Caco-2 (cell line): ENCODE measurements around the gene LMF1. TPM values are rescaled to one million over a fixed set of nuclear protein-coding genes. Genes with fewer than 3 reads are reported as not detected.

Experiments
- BruUV-seq: library from RNA; stranded (reverse); fragments of 400-500 nt; replicated peaks from 2 replicates; lab custom pipeline; 2021; lab: Mats Ljungman, UMichigan
- CTCF ChIA-PET: fragments of 300-600 bp; sonication (Branson Sonifier 250); formaldehyde crosslinking; loops from one replicate; lab custom pipeline; 2022; ENCODE audit warnings: antibody characterized with exemption; lab: Charles Lee
- POLR2A ChIA-PET: fragments of 300-600 bp; sonication (Branson Sonifier 250); formaldehyde crosslinking; loops from one replicate; lab custom pipeline; 2022; ENCODE audit warnings: antibody characterized with exemption; lab: Charles Lee
- DNase-seq, 2 experiments: peaks; one replicate each; pipeline versions ENCODE4 v3.0.0 to v3.0.0-alpha.2; 2020 to 2022
- H3K27me3 ChIP-seq: replicated peaks from 2 replicates; pipeline ENCODE4 v1.6.0; 2011; ENCODE audit warnings: low read length; ENCODE audit not compliant: control insufficient read depth, insufficient read depth
- H3K36me3 ChIP-seq: 2 replicates; pipeline ENCODE4 v1.5.1; 2011; ENCODE audit warnings: low read length; ENCODE audit not compliant: control insufficient read depth, insufficient read depth
- H3K4me1 ChIP-seq: fragments of 250-450 bp; sonication (Bioruptor Pico); 2 replicates; pipeline ENCODE4 v1.5.1; 2020; ENCODE audit warnings: mild to moderate bottlenecking
- H3K4me3 ChIP-seq: 2 replicates; pipeline ENCODE4 v1.5.1; 2011; ENCODE audit warnings: low read depth, mild to moderate bottlenecking, control low read depth, low read length
- H3K9me3 ChIP-seq: fragments of 250-450 bp; sonication (Bioruptor Pico); 2 replicates; pipeline ENCODE4 v1.5.1; 2020; ENCODE audit warnings: mild to moderate bottlenecking, moderate library complexity
- H3K27ac Mint-ChIP-seq: one replicate; pipeline ENCODE4 v1.8.0; 2022; ENCODE audit warnings: mixed read lengths; ENCODE audit not compliant: unreplicated experiment
- H3K27me3 Mint-ChIP-seq: one replicate; pipeline ENCODE4 v1.8.0; 2022; ENCODE audit warnings: mixed read lengths; ENCODE audit not compliant: insufficient read depth, unreplicated experiment
- H3K36me3 Mint-ChIP-seq: one replicate; pipeline ENCODE4 v1.8.0; 2022; ENCODE audit warnings: mild to moderate bottlenecking, mixed read lengths; ENCODE audit not compliant: insufficient read depth, unreplicated experiment
- H3K4me1 Mint-ChIP-seq: one replicate; pipeline ENCODE4 v1.8.0; 2022; ENCODE audit warnings: low read depth, mixed read lengths; ENCODE audit not compliant: unreplicated experiment
- H3K4me3 Mint-ChIP-seq: one replicate; pipeline ENCODE4 v1.8.0; 2022; ENCODE audit warnings: mild to moderate bottlenecking, moderate library complexity, mixed read lengths; ENCODE audit not compliant: unreplicated experiment
- H3K9me3 Mint-ChIP-seq: one replicate; pipeline ENCODE4 v1.8.0; 2022; ENCODE audit warnings: mixed read lengths; ENCODE audit not compliant: unreplicated experiment
- intact Hi-C: fragments of 100-400 bp; cut with micrococcal nuclease; formaldehyde crosslinking; loops from one replicate; pipeline ENCODE4 v1.10.0; 2022; ENCODE audit not compliant: unreplicated experiment
- total RNA-seq: library from RNA; stranded (reverse); gene quantifications from 2 replicates; pipeline ENCODE4 v1.2.3, GENCODE V29; 2022
- TF ChIP-seq, protein P1 (sequence below), 2 experiments: fragments of 200-600 bp in 1 of 2; IDR thresholded peaks; 1 replicate in 1 of 2; 2 replicates in 1 of 2; pipeline versions ENCODE4 v1.5.1 to v1.8.0; 2011 to 2022; ENCODE audit warnings: antibody characterized with exemption in 1 of 2, control low read depth in 1 of 2, inconsistent platforms in 1 of 2, low read depth in 1 of 2, low read length in 1 of 2, mild to moderate bottlenecking in 1 of 2, moderate library complexity in 1 of 2; ENCODE audit not compliant: insufficient read depth in 1 of 2, severe bottlenecking in 1 of 2, unreplicated experiment in 1 of 2

LMF1 gene
- total RNA-seq, 1 experiment from 2014 or later: 12.3 TPM

GRCh38 chr16:833411-833810, 137.4 kb downstream of the LMF1 start:
- ChIA-PET CTCF (no interaction called here), POLR2A (no interaction called here)
- BruUV-seq: no TSS peak

GRCh38 chr16:832652-833336, 138.0 kb downstream of the LMF1 start:
- Mint-ChIP-seq H3K27ac (no peak overlapping the region), H3K27me3 (no peaks in the 10 kb centered on the region), H3K4me3 (no peak overlapping the region), H3K36me3 (no peaks in the 10 kb centered on the region), H3K9me3 (no peaks in the 10 kb centered on the region), H3K4me1 (no peaks in the 10 kb centered on the region)
- DNase-seq: peak in 1 of 2 experiments; percentile 21
- H3K4me3 ChIP-seq: no peak overlapping the region
- TF ChIP-seq, protein P1, sequence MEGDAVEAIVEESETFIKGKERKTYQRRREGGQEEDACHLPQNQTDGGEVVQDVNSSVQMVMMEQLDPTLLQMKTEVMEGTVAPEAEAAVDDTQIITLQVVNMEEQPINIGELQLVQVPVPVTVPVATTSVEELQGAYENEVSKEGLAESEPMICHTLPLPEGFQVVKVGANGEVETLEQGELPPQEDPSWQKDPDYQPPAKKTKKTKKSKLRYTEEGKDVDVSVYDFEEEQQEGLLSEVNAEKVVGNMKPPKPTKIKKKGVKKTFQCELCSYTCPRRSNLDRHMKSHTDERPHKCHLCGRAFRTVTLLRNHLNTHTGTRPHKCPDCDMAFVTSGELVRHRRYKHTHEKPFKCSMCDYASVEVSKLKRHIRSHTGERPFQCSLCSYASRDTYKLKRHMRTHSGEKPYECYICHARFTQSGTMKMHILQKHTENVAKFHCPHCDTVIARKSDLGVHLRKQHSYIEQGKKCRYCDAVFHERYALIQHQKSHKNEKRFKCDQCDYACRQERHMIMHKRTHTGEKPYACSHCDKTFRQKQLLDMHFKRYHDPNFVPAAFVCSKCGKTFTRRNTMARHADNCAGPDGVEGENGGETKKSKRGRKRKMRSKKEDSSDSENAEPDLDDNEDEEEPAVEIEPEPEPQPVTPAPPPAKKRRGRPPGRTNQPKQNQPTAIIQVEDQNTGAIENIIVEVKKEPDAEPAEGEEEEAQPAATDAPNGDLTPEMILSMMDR (IDR thresholded peaks at IDR 0.05; ENCODE audit: insufficient read depth in 1 of 2, low read depth in 1 of 2, low read length in 1 of 2, severe bottlenecking in 1 of 2, unreplicated experiment in 1 of 2): no peak
- no peaks in the 10 kb centered on the region for H3K4me1 ChIP-seq
- no peaks in the 10 kb centered on the region for H3K36me3 ChIP-seq
- no peaks in the 10 kb centered on the region for H3K9me3 ChIP-seq
- no peaks in the 10 kb centered on the region for H3K27me3 ChIP-seq
- ChIA-PET POLR2A (no interaction called here), CTCF (interaction anchor here (0.7 kb wide), 1 partner anchor 32 kb away, joined by 6 read pairs; the partner anchor contains the start of gene GNG13)
- no TSS peak for BruUV-seq
- intact Hi-C loops: no loop called here

More at GRCh38 chr16:833411-833810, 137.4 kb downstream of the LMF1 start:
- H3K36me3 Mint-ChIP-seq: no peaks in the 10 kb centered on the region
- H3K9me3 Mint-ChIP-seq: no peaks in the 10 kb centered on the region
- Histone ChIP-seq H3K27me3 (no peaks in the 10 kb centered on the region), H3K4me3 (no peak overlapping the region), H3K4me1 (no peaks in the 10 kb centered on the region), H3K9me3 (no peaks in the 10 kb centered on the region), H3K36me3 (no peaks in the 10 kb centered on the region)
- H3K4me1 Mint-ChIP-seq: no peaks in the 10 kb centered on the region
- no peak overlapping the region for H3K4me3 Mint-ChIP-seq
- H3K27me3 Mint-ChIP-seq: no peaks in the 10 kb centered on the region
- TF ChIP-seq, protein P1 (IDR thresholded peaks at IDR 0.05; ENCODE audit: insufficient read depth in 1 of 2, low read depth in 1 of 2, low read length in 1 of 2, severe bottlenecking in 1 of 2, unreplicated experiment in 1 of 2): no peak
- no peak for DNase-seq
- intact Hi-C loops: no loop called here
- H3K27ac Mint-ChIP-seq: no peak overlapping the region

DNA sequence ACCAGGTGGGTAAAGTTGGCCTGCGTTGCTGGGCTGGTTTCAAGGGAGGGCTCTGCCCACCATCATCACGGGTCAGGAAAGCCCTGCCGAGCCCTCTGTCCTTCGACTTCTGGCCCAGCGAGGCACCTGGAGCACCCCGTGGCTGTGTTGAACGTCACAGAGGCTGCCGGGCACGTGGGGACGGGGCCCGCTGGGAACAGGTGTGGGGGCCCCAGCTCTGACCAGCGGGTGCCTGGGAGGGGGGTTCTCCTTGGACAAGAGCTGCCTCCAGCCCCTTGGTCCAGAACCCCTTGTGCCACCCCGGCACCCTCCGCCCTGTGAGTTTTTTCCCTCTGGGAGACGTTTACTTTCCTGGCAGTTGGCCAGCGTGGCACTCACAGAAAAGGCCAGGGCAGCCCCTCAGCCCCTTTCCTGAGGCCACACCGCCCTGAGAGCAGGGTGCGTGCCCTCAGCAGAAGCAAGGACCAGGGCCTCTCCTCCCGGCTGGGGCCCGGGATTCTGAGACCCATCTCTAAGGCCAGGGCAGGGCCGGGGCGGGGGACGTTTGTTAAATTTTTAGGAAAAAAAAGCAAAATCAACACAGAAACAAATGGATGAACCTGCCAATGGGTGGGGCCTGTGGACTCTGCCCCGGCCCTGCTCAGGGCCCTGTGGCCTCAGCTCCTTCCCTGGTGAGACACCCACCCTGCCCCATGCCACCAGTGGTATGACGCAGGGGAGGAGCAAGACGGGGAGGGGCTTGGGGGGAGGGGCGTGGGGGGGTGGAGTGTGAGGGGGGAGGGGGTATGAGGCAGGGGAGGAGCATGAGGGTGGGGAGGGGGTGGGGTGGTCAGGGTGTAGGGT, 139.0 kb downstream of the LMF1 start:
- no peaks in the 10 kb centered on the region for H3K36me3 ChIP-seq
- H3K9me3 Mint-ChIP-seq: no peaks in the 10 kb centered on the region
- no TSS peak for BruUV-seq
- no peaks in the 10 kb centered on the region for H3K27me3 Mint-ChIP-seq
- no peaks in the 10 kb centered on the region for H3K4me1 ChIP-seq
- no peak overlapping the region for H3K27ac Mint-ChIP-seq
- DNase-seq: no peak
- intact Hi-C loops: no loop called here
- H3K4me3 Mint-ChIP-seq: no peak overlapping the region
- TF ChIP-seq, protein P1 (IDR thresholded peaks at IDR 0.05; ENCODE audit: insufficient read depth in 1 of 2, low read depth in 1 of 2, low read length in 1 of 2, severe bottlenecking in 1 of 2, unreplicated experiment in 1 of 2): no peak
- no peaks in the 10 kb centered on the region for H3K36me3 Mint-ChIP-seq
- no peaks in the 10 kb centered on the region for H3K9me3 ChIP-seq
- ChIA-PET CTCF (interaction anchor here (0.7 kb wide), 1 partner anchor 31 kb away, joined by 6 read pairs; the partner anchor contains the start of gene GNG13), POLR2A (no interaction called here)
- H3K4me3 ChIP-seq: no peak overlapping the region
- H3K27me3 ChIP-seq: no peaks in the 10 kb centered on the region
- H3K4me1 Mint-ChIP-seq: no peaks in the 10 kb centered on the region
